22Rv1 (cell line): Measurements from ENCODE around the gene LRRC61.
"Not testable (repeated sequence)": the region's sequence is repeated elsewhere in the genome, so short reads cannot be mapped to it uniquely, and the experiment has no call there.

Experiments used
- ZFX ChIP-seq: fragments of 450-650 bp; IDR thresholded peaks from 2 replicates; pipeline ENCODE4 v1.6.1; 2017; ENCODE audit warnings: antibody characterized with exemption, borderline replicate concordance
- TF ChIP-seq, protein P1 (sequence below): fragments of 450-650 bp; IDR thresholded peaks from 2 replicates; pipeline ENCODE4 v1.5.1; 2017; ENCODE audit warnings: mild to moderate bottlenecking

DNA sequence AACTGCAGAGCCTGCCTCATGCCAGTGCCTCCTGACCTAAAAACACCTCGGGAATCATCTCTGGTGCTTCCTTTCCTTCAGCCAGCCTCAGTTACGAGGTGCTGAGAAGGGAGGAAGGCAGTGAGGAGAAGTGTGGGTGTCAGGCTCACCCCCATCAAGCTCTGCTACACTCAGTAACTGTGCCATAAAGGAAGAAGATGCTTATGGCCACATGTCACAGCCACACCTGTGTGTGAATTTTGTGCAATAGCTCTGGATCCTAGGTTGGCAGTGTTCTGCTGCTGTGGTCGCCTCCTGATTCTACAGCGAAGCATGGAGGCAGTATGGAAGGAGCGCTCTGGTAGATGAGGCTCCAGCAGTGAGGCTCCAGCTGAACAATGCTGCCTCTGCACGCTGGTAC lies 34.3 kb upstream of the LRRC61 start:
- TF ChIP-seq, protein P1, sequence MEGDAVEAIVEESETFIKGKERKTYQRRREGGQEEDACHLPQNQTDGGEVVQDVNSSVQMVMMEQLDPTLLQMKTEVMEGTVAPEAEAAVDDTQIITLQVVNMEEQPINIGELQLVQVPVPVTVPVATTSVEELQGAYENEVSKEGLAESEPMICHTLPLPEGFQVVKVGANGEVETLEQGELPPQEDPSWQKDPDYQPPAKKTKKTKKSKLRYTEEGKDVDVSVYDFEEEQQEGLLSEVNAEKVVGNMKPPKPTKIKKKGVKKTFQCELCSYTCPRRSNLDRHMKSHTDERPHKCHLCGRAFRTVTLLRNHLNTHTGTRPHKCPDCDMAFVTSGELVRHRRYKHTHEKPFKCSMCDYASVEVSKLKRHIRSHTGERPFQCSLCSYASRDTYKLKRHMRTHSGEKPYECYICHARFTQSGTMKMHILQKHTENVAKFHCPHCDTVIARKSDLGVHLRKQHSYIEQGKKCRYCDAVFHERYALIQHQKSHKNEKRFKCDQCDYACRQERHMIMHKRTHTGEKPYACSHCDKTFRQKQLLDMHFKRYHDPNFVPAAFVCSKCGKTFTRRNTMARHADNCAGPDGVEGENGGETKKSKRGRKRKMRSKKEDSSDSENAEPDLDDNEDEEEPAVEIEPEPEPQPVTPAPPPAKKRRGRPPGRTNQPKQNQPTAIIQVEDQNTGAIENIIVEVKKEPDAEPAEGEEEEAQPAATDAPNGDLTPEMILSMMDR: not testable (repeated sequence)
- TF ChIP-seq ZFX: not testable (repeated sequence)
